Esophagus squamous epithelium (tissue), 4 donors: ENCODE data around the gene NXF1.

Experiments used
- POLR2A ChIP-seq, 4 donors: fragments of 450-650 bp; IDR thresholded peaks; one replicate each; pipeline ENCODE4 v1.6.1; 2017; ENCODE audit warnings: antibody characterized with exemption in 4 of 4, mild to moderate bottlenecking in 4 of 4, moderate library complexity in 3 of 4
- TF ChIP-seq, protein P1 (sequence below), 6 experiments: fragments of 450-650 bp in 4 of 6; fragments of 200-600 bp in 2 of 6; sonication (generic) in 2 of 6; IDR thresholded peaks; one replicate each; pipeline ENCODE4 v1.5.1; 2016 to 2019; ENCODE audit warnings: antibody characterized with exemption in 6 of 6, mild to moderate bottlenecking in 4 of 6, moderate library complexity in 4 of 6

DNA sequence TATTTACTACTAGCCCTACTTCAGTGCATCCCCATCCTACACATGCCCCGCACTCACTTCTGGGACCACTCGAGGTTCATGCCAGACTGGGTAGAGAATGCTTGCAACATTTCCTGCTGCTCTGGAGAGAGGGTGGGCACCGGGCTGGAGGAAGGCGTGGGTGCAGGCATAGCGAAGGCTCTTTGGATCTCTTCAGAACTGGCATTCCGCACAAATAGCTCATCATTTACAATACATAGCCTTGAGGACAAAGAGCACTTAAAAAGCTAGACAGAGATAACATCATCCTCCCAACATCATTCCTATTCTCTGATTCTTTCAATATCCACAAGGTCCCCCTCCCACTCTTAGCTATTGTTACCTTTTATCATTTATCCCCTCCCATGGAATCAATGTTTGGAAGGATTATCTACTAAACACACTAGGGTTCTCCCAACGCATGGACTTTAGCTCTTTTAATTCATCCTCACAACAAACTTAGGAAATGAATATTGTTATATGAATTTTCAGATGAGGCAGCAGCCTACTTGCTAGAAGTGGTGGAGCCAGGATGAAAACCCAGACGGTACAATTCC lies 11.0 kb downstream of the NXF1 start:
- TF ChIP-seq, protein P1, sequence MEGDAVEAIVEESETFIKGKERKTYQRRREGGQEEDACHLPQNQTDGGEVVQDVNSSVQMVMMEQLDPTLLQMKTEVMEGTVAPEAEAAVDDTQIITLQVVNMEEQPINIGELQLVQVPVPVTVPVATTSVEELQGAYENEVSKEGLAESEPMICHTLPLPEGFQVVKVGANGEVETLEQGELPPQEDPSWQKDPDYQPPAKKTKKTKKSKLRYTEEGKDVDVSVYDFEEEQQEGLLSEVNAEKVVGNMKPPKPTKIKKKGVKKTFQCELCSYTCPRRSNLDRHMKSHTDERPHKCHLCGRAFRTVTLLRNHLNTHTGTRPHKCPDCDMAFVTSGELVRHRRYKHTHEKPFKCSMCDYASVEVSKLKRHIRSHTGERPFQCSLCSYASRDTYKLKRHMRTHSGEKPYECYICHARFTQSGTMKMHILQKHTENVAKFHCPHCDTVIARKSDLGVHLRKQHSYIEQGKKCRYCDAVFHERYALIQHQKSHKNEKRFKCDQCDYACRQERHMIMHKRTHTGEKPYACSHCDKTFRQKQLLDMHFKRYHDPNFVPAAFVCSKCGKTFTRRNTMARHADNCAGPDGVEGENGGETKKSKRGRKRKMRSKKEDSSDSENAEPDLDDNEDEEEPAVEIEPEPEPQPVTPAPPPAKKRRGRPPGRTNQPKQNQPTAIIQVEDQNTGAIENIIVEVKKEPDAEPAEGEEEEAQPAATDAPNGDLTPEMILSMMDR (IDR thresholded peaks at IDR 0.05) = no peak
- no peak for TF ChIP-seq POLR2A (IDR thresholded peaks at IDR 0.05)
